ENCODE measurements around the gene ANXA11. TPM values are rescaled to one million over a fixed set of nuclear protein-coding genes. Genes with fewer than 3 reads are reported as not detected.

ANXA11 gene
- total RNA-seq, 1 experiment from 2014 or later: 93.8 TPM

DNA sequence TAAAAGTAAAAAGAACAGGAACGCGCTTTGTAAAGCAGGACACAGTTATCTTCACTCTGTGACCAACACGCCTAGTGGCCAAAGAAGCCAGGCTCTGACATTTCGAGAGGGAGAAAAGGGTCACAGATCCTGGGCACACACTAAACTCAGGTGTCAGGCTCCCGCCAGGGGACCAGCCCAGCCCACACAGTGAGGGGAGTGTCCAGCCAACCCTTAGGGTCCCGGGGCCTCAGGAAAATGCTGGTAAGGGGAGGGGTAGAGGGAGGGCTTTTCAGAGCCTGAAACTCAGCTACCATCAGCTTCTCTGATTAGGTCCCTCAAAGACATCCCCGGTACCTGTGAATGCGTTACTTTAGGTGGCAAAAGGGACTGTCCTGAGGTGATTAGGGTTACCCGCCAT lies 16.6 kb downstream of the ANXA11 start:
- H3K4me1 Mint-ChIP-seq (ENCODE audit: insufficient read depth, unreplicated experiment): peaks cover 11% of the 10 kb centered on the region
- H3K4me3 Mint-ChIP-seq (ENCODE audit: unreplicated experiment): no peak overlapping the region
- ChIA-PET POLR2A (no interaction called here), CTCF (interaction anchor here (1.0 kb wide), 1 partner anchor 10 kb away, joined by 5 read pairs; no protein-coding TSS in a partner anchor)
- H3K27me3 Mint-ChIP-seq (ENCODE audit: insufficient read depth, unreplicated experiment): no peaks in the 10 kb centered on the region
- no peak for DNase-seq (ENCODE audit: unreplicated experiment)
- peaks cover 13% of the 10 kb centered on the region for H3K36me3 Mint-ChIP-seq (ENCODE audit: insufficient read depth, unreplicated experiment)
- H3K9me3 Mint-ChIP-seq (ENCODE audit: unreplicated experiment): peaks cover 9% of the 10 kb centered on the region
- no peak overlapping the region for H3K27ac Mint-ChIP-seq (ENCODE audit: low read depth, unreplicated experiment)
- no peak for TF ChIP-seq CTCF (IDR thresholded peaks at IDR 0.05; ENCODE audit: unreplicated experiment)
- intact Hi-C loops (cut with micrococcal nuclease): no loop called here
- no TSS peak for BruUV-seq (replicated peaks)

DNA sequence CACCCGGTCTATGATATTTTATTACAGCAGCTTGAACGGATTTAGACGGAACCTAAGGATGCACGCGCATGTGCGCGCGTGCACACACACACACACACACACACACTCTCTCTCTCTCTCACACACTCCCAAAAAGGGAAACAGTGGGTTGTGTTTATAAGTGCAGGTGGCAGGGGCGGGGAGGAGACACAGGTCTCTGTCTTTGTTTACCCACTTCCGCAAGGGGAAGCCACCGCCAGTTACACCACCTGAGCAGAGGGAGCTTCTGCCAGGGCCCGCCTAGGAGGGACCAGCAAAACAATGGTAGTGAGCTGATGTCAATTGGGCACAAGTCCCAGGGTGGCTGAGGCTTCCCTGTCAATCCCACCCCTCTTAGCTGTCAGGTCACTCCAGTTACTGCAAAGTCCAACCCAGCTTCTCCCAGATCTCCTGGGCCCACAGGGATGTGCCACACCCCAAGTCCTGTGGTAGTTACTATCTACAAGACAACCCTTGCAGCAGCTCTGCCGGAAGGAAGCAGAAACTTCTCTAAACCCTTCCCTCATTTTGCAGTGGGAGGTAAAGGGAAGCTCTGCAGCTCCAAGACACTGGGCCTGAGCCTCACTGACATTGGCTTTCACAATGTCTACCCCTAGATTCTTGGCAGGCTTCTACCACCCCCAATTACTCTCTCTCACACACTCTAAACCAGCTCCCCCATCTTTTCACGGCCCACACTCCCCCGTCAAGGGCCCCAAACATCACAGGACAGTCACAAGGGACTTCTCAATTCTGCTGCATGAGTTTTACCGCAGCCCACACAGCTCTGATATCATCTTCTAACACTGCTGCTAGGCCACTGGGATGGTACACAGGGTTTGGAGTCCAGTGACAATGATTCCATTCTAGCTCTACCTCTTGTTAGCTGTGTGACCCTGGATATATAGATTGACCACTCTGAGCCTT lies 17.6 kb downstream of the ANXA11 start:
- peaks cover 9% of the 10 kb centered on the region for H3K9me3 Mint-ChIP-seq (ENCODE audit: unreplicated experiment)
- no peak overlapping the region for H3K27ac Mint-ChIP-seq (ENCODE audit: low read depth, unreplicated experiment)
- H3K27me3 Mint-ChIP-seq (ENCODE audit: insufficient read depth, unreplicated experiment): no peaks in the 10 kb centered on the region
- H3K4me1 Mint-ChIP-seq (ENCODE audit: insufficient read depth, unreplicated experiment): peaks cover 11% of the 10 kb centered on the region
- no peak overlapping the region for H3K4me3 Mint-ChIP-seq (ENCODE audit: unreplicated experiment)
- intact Hi-C loops (cut with micrococcal nuclease): no loop called here
- peaks cover 13% of the 10 kb centered on the region for H3K36me3 Mint-ChIP-seq (ENCODE audit: insufficient read depth, unreplicated experiment)
- no peak for TF ChIP-seq CTCF (IDR thresholded peaks at IDR 0.05; ENCODE audit: unreplicated experiment)
- no TSS peak for BruUV-seq (replicated peaks)
- ChIA-PET POLR2A (interaction anchor here (1.0 kb wide), 1 partner anchor 14 kb away, joined by 6 read pairs; no protein-coding TSS in a partner anchor), CTCF (interaction anchor here (1.0 kb wide), 1 partner anchor 9 kb away, joined by 5 read pairs; no protein-coding TSS in a partner anchor)
- DNase-seq (ENCODE audit: unreplicated experiment): no peak

GRCh38 chr10:80187060-80187459 lies 18.3 kb downstream of the ANXA11 start:
- H3K27me3 Mint-ChIP-seq (ENCODE audit: insufficient read depth, unreplicated experiment): no peaks in the 10 kb centered on the region
- H3K4me3 Mint-ChIP-seq (ENCODE audit: unreplicated experiment): no peak overlapping the region
- CTCF ChIA-PET: no interaction called here
- intact Hi-C loops (cut with micrococcal nuclease): no loop called here
- no peak overlapping the region for H3K27ac Mint-ChIP-seq (ENCODE audit: low read depth, unreplicated experiment)
- H3K36me3 Mint-ChIP-seq (ENCODE audit: insufficient read depth, unreplicated experiment): peaks cover 8% of the 10 kb centered on the region
- peaks cover 11% of the 10 kb centered on the region for H3K4me1 Mint-ChIP-seq (ENCODE audit: insufficient read depth, unreplicated experiment)
- POLR2A ChIA-PET: interaction anchor here (1.0 kb wide), 1 partner anchor 13 kb away, joined by 6 read pairs; no protein-coding TSS in a partner anchor
- no peak for TF ChIP-seq CTCF (IDR thresholded peaks at IDR 0.05; ENCODE audit: unreplicated experiment)
- H3K9me3 Mint-ChIP-seq (ENCODE audit: unreplicated experiment): peaks cover 2% of the 10 kb centered on the region
- no TSS peak for BruUV-seq (replicated peaks)
- no peak for DNase-seq (ENCODE audit: unreplicated experiment)

- DNase-seq (ENCODE audit: unreplicated experiment): no peak
- no peaks in the 10 kb centered on the region for H3K9me3 Mint-ChIP-seq (ENCODE audit: unreplicated experiment)
- H3K27ac Mint-ChIP-seq (ENCODE audit: low read depth, unreplicated experiment): no peak overlapping the region
- H3K4me3 Mint-ChIP-seq (ENCODE audit: unreplicated experiment): no peak overlapping the region
- peaks cover 10% of the 10 kb centered on the region for H3K4me1 Mint-ChIP-seq (ENCODE audit: insufficient read depth, unreplicated experiment)
- POLR2A ChIA-PET: no interaction called here
- H3K36me3 Mint-ChIP-seq (ENCODE audit: insufficient read depth, unreplicated experiment): peaks cover 6% of the 10 kb centered on the region
- BruUV-seq (replicated peaks): no TSS peak
- no peak for TF ChIP-seq CTCF (IDR thresholded peaks at IDR 0.05; ENCODE audit: unreplicated experiment)
- CTCF ChIA-PET: no interaction called here
- no peaks in the 10 kb centered on the region for H3K27me3 Mint-ChIP-seq (ENCODE audit: insufficient read depth, unreplicated experiment)
- intact Hi-C loops (cut with micrococcal nuclease): no loop called here
Observed at GRCh38 chr10:80186364-80187012, 18.8 kb downstream of the ANXA11 start.
